ENCODE data around the gene LSM4.
A peak's percentile ranks its signal among the peaks of the same experiment; 100 is the strongest.

The LSM4 gene

DNA sequence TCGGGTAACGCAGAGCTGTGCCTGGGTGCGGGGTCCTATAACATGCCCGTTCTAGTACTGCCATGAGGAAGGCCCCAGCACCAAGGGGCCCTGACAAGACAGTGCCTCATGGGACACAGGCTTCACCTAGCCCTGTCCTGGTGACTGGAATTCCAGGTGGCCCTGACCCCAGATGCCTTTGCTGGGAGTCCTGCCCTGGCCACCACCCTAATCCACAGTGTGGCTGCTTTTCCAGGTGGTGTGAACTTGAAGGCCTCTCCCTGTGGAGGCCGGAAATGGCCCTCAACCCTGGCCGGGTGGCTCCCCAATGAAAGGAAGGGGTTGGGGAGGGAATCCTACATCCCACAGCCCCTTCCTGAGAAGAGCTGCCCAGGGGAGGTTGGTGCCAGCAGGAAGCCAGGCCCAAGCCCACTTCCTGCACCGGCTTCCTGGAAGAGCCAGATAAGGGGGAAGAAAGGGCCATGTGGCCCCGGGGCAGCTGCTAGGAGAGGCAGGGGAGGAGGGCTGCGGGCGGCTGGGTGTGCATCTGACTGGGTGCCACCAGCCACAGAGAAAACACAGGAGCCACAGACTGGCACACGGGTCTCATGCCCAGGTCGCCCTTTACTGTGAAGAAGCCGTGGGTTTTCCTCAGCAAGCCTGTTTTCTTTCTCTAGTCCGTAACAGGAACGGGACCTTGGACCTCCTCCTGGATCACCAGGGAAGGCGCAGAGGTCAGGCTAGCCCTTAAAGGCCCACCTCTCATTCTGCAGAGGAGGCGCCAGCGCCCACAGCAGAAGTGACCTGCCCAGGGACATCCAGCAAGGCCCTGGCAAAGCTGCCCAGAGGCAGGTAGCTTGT lies 4.7 kb downstream of the LSM4 start:
- H3K27ac ChIP-seq: peak overlapping the region; percentile 29
- TF ChIP-seq, protein P1, sequence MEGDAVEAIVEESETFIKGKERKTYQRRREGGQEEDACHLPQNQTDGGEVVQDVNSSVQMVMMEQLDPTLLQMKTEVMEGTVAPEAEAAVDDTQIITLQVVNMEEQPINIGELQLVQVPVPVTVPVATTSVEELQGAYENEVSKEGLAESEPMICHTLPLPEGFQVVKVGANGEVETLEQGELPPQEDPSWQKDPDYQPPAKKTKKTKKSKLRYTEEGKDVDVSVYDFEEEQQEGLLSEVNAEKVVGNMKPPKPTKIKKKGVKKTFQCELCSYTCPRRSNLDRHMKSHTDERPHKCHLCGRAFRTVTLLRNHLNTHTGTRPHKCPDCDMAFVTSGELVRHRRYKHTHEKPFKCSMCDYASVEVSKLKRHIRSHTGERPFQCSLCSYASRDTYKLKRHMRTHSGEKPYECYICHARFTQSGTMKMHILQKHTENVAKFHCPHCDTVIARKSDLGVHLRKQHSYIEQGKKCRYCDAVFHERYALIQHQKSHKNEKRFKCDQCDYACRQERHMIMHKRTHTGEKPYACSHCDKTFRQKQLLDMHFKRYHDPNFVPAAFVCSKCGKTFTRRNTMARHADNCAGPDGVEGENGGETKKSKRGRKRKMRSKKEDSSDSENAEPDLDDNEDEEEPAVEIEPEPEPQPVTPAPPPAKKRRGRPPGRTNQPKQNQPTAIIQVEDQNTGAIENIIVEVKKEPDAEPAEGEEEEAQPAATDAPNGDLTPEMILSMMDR (conservative IDR thresholded peaks at IDR 0.05): no peak

DNA sequence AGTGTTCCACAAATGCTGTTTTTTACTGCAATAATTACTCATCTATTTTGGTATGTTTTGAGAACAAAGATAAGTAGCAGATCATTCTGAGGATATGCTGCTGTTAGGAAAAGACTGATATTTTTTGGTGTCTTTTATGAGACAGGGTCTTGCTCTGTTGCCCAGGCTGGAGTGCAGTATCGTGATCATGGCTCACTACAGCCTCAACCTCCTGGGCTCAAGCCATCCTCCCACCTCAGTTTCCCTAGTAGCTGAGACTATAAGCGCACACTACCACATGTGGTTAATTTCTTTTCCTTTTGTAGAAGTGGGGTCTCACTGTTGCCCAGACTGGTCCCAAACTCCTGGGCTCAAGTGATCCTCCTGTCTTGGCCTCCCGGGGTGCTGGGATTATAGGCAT lies 9.5 kb downstream of the LSM4 start:
- TF ChIP-seq, protein P1 (conservative IDR thresholded peaks at IDR 0.05): no peak
- no peak overlapping the region for H3K27ac ChIP-seq

DNA sequence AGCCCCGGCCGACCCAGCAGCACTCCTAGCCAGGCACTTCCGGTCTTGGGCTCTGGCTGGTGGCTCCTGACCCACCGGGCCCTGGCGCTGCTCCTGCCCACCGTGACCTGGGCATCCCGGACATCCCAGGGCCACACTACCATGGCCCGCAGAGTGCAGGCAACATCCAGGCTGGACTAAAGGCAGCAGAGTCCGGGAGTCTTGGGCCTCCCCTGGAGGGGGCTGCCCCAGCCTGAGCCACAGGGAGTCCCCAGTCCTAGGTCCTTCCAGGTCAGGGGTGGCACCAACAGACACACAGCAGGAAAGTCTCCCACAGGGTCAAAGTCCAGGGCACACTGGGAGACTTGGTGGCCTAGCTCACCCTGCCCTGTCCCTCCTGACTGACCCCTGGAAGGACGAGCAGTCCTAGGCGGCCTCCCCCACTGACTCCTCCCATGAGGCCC lies 10.8 kb downstream of the LSM4 start:
- TF ChIP-seq, protein P1 (conservative IDR thresholded peaks at IDR 0.05): no peak
- H3K27ac ChIP-seq: no peak overlapping the region; the same call in 1 of the 2 replicates

DNA sequence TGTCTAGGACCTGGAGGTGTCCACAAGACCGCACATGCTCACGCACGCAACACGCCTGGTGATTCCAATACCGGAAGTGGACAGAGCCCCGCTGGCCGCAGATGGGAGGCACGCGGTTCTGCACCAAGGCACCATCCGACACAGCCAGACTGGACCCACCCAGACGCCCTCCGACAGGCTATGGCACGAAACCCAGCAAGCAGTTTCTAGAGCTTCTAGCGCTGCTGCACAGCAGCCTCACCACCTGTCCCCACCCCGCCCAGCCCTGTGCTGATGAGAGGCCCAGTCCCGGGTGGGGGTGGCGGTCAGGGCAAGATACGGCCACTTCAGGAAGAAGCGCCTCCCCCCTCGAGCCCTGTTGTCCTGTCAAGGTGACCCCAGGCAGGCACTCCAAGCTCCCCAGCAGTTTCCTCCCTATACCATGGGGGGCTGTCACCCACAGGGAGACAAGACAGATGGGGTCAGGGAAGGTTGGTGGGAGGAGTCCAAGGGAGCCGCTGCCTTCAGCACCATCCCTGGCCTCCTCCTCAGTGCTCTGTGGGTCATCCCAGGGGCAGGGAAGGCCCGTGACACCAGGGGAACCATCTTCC lies 11.3 kb downstream of the LSM4 start:
- H3K27ac ChIP-seq: no peak overlapping the region
- TF ChIP-seq, protein P1 (conservative IDR thresholded peaks at IDR 0.05): no peak

DNA sequence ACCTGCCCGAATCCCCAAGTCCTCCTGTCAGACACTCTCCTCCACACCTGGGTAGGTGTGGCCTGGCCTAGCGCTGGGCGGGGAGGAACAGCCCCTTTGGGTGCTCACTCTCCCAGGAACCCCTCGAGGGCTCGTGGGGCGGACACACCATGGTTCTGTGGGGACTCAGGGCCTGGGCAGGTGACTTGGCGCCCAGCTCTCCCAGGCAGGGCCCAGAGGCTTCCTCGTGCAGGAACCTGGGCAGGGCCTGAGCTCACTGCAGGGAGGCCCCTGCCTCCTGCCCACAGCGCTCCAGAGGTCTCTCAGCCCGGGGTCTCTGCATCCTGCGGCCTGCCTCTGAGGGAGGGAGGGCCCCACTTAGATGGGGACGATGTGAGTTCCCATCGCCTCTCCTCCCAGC lies 11.9 kb downstream of the LSM4 start:
- TF ChIP-seq, protein P1 (conservative IDR thresholded peaks at IDR 0.05): no peak
- no peak overlapping the region for H3K27ac ChIP-seq

DNA sequence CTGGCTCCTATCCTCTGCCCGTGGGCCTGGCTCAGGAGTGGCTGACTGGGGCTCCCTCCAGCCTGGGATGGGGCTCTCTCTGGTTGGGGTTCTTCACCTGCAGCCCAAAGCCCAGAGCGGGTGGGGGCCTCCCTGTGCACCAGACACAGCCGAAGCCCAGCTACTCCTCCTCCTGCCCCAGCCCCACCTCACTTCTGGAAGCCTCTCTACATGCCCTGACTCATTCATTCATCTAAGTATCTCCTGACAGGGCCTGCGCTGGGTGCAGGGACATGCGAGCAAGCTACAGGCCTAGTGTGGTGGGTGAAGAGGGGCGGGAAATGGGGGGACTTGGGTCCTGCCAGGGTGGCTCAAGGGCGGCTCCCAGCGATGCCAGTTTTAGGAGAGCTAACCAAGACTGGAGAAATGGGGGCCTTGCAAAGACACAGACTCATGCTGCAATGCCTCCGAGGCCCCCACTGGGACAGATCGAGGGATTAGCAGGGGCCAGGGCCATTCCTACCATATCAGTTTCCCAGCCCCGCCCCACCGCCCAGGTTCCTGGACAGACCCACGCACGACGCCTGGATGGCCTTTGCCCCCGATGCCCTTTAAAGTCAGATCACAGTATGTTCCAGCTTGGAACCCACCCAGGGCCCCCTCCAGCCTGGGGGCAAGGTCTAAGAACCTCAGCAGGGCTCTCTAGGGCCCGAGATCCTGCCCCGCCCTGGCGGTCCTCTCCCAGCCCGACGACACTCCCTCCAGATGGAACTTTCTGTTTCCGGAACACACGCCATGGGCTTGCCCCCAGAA lies 12.6 kb downstream of the LSM4 start:
- H3K27ac ChIP-seq: no peak overlapping the region

More for the DNA sequence above, 12.6 kb downstream of the LSM4 start:
- TF ChIP-seq, protein P1 (conservative IDR thresholded peaks at IDR 0.05): no peak
